Activated T-helper 1 cell treated with anti-CD3 and anti-CD28 coated beads, Interleukin-12 subunit alpha, Interleukin-12 subunit beta, Interleukin-2, Interleukin-4 antibody, amounts not matched to agents 30 ng/mL and 10 ng/mL and 1 ng/mL, durations not matched to agents 14 hours and 24 hours and 36 hours (primary cell): ENCODE measurements around the gene VAMP3. TPM values are rescaled to one million over a fixed set of nuclear protein-coding genes. Genes with fewer than 3 reads are reported as not detected.

Source experiments
- DNase-seq: peaks from one replicate; pipeline ENCODE4 v3.0.0; 2021; ENCODE audit warnings: low spot score
- H3K27ac Mint-ChIP-seq: one replicate; pipeline ENCODE4 v1.8.0; 2021; ENCODE audit warnings: mild to moderate bottlenecking, mixed read lengths
- H3K27me3 Mint-ChIP-seq: one replicate; pipeline ENCODE4 v1.8.0; 2022; ENCODE audit warnings: mild to moderate bottlenecking, moderate library complexity, mixed read lengths; ENCODE audit not compliant: insufficient read depth
- H3K36me3 Mint-ChIP-seq: one replicate; pipeline ENCODE4 v1.8.0; 2021; ENCODE audit warnings: low read depth, mixed read lengths
- H3K4me1 Mint-ChIP-seq: one replicate; pipeline ENCODE4 v1.8.0; 2021; ENCODE audit warnings: low read depth, mixed read lengths
- H3K4me3 Mint-ChIP-seq: one replicate; pipeline ENCODE4 v1.8.0; 2021; ENCODE audit warnings: mild to moderate bottlenecking, moderate library complexity, mixed read lengths
- H3K9me3 Mint-ChIP-seq: one replicate; pipeline ENCODE4 v1.8.0; 2021; ENCODE audit warnings: mixed read lengths
- intact Hi-C: fragments of 100-400 bp; cut with micrococcal nuclease; formaldehyde crosslinking; loops from one replicate; pipeline ENCODE4 v1.15.1; 2024
- total RNA-seq: library from RNA; stranded (reverse); gene quantifications from 2 replicates; pipeline ENCODE4 v1.2.3, GENCODE V29; 2022

The VAMP3 gene, protein sequence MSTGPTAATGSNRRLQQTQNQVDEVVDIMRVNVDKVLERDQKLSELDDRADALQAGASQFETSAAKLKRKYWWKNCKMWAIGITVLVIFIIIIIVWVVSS
- total RNA-seq: 25.1 and 26.8 TPM in 2 replicates

DNA sequence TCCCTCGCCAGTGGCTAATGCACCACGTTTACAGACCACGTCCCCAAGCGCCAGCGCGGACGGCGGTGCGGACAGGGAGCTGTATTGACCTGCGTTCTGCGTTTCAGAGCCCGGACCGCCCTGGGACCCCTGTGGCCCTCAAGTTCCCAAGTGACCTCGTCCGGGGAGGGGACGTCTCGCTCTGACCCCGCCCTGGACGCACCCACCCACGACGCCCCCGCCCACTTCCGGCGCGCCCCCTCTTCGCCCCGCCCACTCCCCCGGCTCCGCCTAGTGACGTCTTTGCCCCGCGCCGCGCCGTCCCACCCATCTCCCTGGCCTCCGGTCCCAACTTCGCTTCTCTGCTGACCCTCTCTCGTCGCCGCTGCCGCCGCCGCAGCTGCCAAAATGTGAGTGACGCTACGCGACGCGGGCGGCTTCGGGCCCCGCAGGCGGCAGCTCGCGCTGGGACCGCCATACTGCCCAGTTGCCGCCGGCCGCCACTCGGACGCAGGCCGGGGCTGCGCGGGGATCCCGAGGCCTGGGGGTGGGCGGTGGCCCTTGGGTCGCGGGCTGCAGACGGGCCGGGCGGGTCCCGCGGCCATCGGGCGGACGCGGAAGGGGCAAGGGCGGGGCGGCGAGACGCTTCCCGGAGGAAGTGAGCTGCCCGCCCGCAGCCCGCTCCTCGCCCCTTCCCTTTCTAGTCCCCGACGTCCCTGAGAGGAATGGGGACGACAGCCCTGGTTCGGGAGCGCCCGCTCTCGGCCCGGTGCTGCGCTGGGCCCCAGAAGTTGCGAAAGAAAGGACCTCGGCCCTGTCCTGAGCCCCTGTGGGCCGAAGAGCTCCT, at the start of gene VAMP3:
Gene VAMP3 (plus strand): TSS at position 300 of the 826 bp plus-strand sequence. CDS start 88 bp downstream, at position 388.
- H3K9me3 Mint-ChIP-seq: no peaks in the 10 kb centered on the region
- H3K4me3 Mint-ChIP-seq: peak within 1 kb of the TSS; percentile 90
- peak; percentile 78 for DNase-seq
- H3K27ac Mint-ChIP-seq: peak within 1 kb of the TSS; percentile 82
- intact Hi-C loops: loop anchor here (1.0 to 5.0 kb wide), 2 partner anchors 13 to 69 kb away; partner anchors contain the start of gene PER3
- peaks cover 15% of the 10 kb centered on the region for H3K36me3 Mint-ChIP-seq
- peaks cover 43% of the 10 kb centered on the region for H3K4me1 Mint-ChIP-seq
- peaks cover 24% of the 10 kb centered on the region for H3K27me3 Mint-ChIP-seq

DNA sequence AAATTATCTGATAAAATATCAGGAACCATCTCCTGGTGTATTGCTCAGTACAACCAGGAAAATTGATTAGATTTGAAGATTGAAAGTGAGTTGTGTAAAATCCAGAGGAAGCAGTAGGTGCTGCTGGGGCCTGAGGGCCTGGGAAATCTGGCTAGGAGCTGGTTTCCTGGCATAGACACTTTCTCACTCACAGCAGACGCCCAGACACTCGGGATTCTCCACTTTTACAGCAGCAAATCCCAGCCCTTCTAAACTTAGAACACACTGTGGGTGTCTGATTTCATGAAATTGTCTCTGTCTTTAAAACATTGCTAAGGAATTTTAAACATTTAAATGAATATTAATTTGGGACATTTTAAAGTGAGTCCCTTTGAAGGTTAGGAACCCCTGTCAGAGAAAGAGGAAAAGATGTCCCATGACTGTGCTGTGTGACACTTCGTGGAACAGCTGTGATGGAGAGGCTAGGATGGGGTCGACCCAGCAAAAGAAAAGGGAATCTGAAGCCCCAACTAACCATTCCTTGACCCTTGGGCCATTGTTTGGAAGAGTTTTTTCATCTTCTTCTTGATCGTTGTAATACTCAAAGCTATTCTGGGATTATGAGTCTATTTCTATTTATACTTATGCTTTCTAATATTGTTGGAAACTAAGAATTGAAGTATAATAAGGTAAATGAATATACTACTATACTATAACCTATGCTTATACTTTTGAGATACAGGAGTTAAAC, 49.0 kb upstream of the VAMP3 start:
- Mint-ChIP-seq H3K27ac (no peak overlapping the region), H3K36me3 (no peaks in the 10 kb centered on the region)
- no peak for DNase-seq

DNA sequence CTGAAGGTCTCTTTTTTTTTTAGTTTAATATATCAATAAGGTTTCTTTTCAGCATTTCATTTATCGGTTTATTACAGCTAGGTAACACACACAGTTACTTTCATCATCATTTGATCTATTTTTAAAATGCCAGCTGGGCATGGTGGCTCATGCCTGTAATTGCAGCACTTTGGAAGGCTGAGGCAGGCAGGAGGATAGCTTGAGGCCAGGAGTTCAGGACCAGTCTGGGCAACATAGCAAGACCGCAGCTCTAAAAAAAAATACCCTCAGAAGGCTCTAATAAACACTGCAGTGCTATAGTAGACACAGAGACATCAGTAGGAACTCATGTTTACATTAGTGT, 48.5 kb upstream of the VAMP3 start:
- intact Hi-C loops: no loop called here
- no peak overlapping the region for H3K4me3 Mint-ChIP-seq
- no peaks in the 10 kb centered on the region for H3K4me1 Mint-ChIP-seq
- DNase-seq: no peak
- H3K9me3 Mint-ChIP-seq: no peaks in the 10 kb centered on the region
- H3K36me3 Mint-ChIP-seq: no peaks in the 10 kb centered on the region
- H3K27ac Mint-ChIP-seq: no peak overlapping the region
- peaks cover 3% of the 10 kb centered on the region for H3K27me3 Mint-ChIP-seq

More for the DNA sequence above, 49.0 kb upstream of the VAMP3 start:
- no peaks in the 10 kb centered on the region for H3K4me1 Mint-ChIP-seq
- peaks cover 3% of the 10 kb centered on the region for H3K27me3 Mint-ChIP-seq
- no peaks in the 10 kb centered on the region for H3K9me3 Mint-ChIP-seq
- intact Hi-C loops: no loop called here
- H3K4me3 Mint-ChIP-seq: no peak overlapping the region

DNA sequence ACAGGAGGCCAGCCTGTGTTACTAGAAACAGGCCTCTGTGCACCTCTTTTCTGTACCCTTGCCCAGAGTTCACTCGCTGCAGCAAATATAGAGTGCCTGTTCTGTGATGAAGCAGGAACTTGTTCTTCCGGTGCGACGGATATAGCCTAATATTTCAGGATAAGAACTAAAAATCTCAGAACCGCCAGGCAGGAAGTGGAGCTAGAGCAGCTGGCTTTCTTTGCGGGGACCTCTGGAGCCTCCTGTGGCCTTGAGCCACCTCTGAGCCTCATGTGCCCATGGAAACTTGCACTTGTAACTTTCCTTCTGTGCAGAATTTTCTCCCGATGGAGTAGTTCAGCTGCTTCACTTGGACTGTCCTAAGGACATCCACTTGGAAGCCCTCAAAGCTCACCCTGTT, 44.5 kb upstream of the VAMP3 start:
- Mint-ChIP-seq H3K36me3 (no peaks in the 10 kb centered on the region), H3K4me3 (no peak overlapping the region), H3K27ac (no peak overlapping the region), H3K9me3 (no peaks in the 10 kb centered on the region), H3K4me1 (no peaks in the 10 kb centered on the region), H3K27me3 (peaks cover 7% of the 10 kb centered on the region)
- no peak for DNase-seq
- intact Hi-C loops: no loop called here

DNA sequence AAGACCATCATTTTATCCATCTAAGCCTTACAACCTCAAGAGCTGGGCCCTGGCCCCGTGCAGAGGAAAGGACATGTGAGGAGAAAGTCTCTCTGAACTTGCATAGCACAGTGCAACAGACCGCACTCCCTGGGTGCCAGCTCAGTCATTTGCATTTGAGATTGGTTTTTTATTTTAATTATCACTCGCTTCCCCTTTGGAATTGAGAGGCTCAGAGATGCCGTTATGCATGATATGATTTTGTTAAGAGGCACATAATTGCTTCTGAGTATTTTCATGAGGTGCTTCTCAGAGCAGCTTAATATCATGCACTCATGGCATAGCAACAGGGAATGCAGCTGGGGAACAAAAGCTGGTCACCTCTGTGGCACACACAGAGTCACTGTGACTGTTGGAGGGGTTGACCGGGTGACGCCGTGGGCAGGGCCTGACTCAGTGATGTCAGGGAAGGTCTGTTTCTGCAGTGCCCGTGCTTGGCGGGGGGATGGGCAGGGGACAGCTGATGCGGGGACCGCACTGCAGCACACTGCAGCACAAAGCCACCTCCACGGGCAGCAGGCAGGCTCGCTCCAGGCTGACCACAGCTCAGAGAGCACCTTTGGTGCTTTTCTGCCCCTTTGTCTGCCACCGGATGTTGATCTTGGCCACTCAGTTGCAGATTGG, 43.2 kb upstream of the VAMP3 start:
- H3K27me3 Mint-ChIP-seq: peaks cover 6% of the 10 kb centered on the region
- no peak for DNase-seq
- intact Hi-C loops: no loop called here
- H3K36me3 Mint-ChIP-seq: no peaks in the 10 kb centered on the region
- no peaks in the 10 kb centered on the region for H3K4me1 Mint-ChIP-seq
- no peak overlapping the region for H3K4me3 Mint-ChIP-seq
- no peak overlapping the region for H3K27ac Mint-ChIP-seq
- no peaks in the 10 kb centered on the region for H3K9me3 Mint-ChIP-seq

DNA sequence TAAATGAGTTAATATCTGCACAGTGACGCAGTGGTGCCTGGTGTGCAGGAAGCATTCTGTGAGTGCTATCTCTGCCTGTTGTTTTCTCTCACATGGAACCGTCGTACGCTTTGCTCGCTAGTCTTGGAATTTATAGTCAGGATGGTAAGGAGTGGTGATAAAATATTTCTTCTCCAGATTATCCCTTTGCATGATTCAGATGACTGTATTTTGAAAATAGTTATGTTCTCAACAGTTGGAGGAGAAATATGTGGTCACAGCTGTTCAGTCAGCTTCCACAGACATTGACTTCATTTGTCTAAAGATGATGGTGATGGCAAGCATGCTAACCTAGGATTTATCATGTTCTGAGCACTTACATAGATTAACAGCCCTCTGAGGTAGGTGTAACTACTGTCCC, 41.3 kb upstream of the VAMP3 start:
- intact Hi-C loops: no loop called here
- H3K27me3 Mint-ChIP-seq: peaks cover 4% of the 10 kb centered on the region

DNA sequence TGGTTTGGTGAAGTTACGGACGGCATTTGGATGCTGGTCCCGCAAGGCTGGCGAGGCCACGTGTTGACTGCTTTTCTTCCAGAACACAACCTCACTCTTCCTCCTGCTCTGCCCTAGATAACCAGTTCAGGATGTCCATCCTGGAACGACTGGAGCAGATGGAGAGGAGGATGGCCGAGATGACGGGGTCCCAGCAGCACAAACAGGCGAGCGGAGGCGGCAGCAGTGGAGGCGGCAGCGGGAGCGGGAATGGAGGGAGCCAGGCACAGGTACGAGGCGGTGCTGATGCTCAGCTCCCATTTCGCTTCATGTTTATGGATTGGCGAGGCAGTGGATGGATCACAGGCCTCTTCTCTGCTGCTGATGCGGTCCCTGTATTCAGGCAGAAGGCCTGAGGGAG, 38.8 kb upstream of the VAMP3 start:
- peaks cover 4% of the 10 kb centered on the region for H3K27me3 Mint-ChIP-seq
- intact Hi-C loops: no loop called here
- no peaks in the 10 kb centered on the region for H3K36me3 Mint-ChIP-seq
- H3K27ac Mint-ChIP-seq: no peak overlapping the region
- DNase-seq: no peak
- no peak overlapping the region for H3K4me3 Mint-ChIP-seq
- no peaks in the 10 kb centered on the region for H3K9me3 Mint-ChIP-seq
- no peaks in the 10 kb centered on the region for H3K4me1 Mint-ChIP-seq

More for the DNA sequence above, 41.3 kb upstream of the VAMP3 start:
- no peaks in the 10 kb centered on the region for H3K4me1 Mint-ChIP-seq
- DNase-seq: no peak
- no peaks in the 10 kb centered on the region for H3K9me3 Mint-ChIP-seq
- no peak overlapping the region for H3K4me3 Mint-ChIP-seq
- no peak overlapping the region for H3K27ac Mint-ChIP-seq
- H3K36me3 Mint-ChIP-seq: no peaks in the 10 kb centered on the region

DNA sequence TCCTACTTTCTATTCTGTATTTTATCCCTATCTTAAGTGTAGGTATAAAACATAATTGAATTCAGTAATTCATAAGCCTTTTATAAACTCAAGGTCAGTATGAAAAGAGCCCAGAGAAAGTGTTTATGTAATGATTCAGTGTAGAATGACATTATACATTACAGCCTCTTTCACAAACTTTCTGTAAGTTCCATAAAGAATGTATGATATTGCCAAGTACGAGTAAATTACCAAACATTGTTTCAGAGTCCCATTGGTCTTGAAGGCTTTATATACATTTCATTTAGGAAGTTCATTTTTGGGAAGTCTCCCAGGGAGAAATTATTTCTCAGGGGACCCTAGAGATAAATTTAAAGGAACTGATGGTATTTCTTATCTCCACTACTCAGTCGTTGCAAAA, 37.8 kb upstream of the VAMP3 start:
- H3K4me1 Mint-ChIP-seq: no peaks in the 10 kb centered on the region
- no peaks in the 10 kb centered on the region for H3K9me3 Mint-ChIP-seq
- H3K4me3 Mint-ChIP-seq: no peak overlapping the region
- DNase-seq: no peak
- H3K36me3 Mint-ChIP-seq: no peaks in the 10 kb centered on the region
- H3K27me3 Mint-ChIP-seq: peaks cover 4% of the 10 kb centered on the region
- intact Hi-C loops: no loop called here
- no peak overlapping the region for H3K27ac Mint-ChIP-seq

DNA sequence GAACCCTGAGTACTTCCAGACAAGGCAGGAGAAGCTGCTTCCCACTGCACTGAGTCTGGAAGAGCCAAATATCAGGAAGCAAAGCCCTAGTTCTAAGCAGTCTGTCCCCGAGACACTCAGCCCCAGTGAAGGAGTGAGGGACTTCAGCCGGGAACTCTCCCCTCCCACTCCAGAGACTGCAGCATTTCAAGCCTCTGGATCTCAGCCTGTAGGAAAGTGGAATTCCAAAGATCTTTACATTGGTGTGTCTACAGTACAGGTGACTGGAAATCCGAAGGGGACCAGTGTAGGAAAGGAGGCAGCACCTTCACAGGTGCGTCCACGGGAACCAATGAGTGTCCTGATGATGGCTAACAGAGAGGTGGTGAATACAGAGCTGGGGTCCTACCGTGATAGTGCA, 33.1 kb upstream of the VAMP3 start:
- Mint-ChIP-seq H3K4me3 (no peak overlapping the region), H3K36me3 (no peaks in the 10 kb centered on the region), H3K27me3 (peaks cover 3% of the 10 kb centered on the region), H3K9me3 (no peaks in the 10 kb centered on the region), H3K27ac (no peak overlapping the region), H3K4me1 (no peaks in the 10 kb centered on the region)
- no peak for DNase-seq
- intact Hi-C loops: no loop called here

DNA sequence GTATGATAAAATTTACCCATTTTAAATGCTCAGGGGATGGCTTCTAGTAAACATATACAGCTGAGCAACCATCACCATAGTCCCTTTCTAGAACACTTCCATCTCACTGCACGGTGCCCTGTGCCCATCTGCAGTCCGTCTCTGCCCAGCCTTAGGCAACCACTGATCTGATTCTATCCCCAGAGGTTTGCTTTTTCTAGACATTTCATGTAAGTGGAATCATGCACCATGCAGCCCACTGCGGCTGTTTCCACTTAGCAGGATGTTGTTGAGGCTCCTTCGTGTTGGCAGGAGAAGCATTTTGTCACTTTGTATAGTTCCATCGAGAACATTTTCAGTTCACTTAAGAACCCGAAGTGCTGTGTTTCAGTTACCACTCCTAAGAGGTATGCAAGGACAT, 27.8 kb upstream of the VAMP3 start:
- Mint-ChIP-seq H3K27me3 (peaks cover 8% of the 10 kb centered on the region), H3K36me3 (no peaks in the 10 kb centered on the region), H3K4me1 (no peaks in the 10 kb centered on the region), H3K9me3 (no peaks in the 10 kb centered on the region), H3K4me3 (no peak overlapping the region), H3K27ac (no peak overlapping the region)
- DNase-seq: no peak
- intact Hi-C loops: no loop called here

DNA sequence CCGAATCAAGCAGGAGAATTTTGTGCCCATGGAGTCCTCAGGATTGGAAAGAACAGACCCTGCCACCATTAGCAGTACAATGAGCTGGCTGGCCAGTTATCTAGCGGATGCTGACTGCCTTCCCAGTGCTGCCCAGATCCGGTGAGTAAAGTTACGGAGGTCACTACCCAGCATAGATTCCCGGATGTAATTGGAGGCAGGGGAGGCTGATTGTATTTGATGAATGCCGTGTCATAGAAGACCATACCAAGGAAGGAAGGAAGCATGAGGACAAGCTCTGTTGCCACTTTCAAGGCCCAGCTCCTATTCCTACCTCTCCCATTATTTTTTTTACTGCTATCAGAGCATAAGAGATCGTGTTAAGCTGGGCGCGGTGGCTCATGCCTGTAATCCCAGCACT, 26.2 kb upstream of the VAMP3 start:
- H3K36me3 Mint-ChIP-seq: no peaks in the 10 kb centered on the region
- H3K4me3 Mint-ChIP-seq: no peak overlapping the region
- no peaks in the 10 kb centered on the region for H3K9me3 Mint-ChIP-seq
- H3K27me3 Mint-ChIP-seq: peaks cover 8% of the 10 kb centered on the region
- DNase-seq: no peak
- H3K27ac Mint-ChIP-seq: no peak overlapping the region
- intact Hi-C loops: no loop called here
- no peaks in the 10 kb centered on the region for H3K4me1 Mint-ChIP-seq

DNA sequence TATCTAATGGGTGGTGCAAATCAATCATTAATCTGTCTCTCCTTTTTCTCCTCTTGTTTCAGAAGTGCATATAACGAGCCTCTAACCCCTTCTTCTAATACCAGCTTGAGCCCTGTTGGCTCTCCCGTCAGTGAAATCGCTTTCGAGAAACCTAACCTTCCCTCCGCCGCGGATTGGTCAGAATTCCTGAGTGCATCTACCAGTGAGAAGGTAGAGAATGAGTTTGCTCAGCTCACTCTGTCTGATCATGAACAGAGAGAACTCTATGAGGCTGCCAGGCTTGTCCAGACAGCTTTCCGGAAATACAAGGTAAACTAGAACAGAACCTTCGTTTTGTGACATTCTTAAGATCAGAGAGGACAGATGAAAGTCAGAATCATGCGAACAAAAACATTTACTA, 25.3 kb upstream of the VAMP3 start:
- no peak for DNase-seq
- no peaks in the 10 kb centered on the region for H3K9me3 Mint-ChIP-seq
- intact Hi-C loops: no loop called here
- no peak overlapping the region for H3K27ac Mint-ChIP-seq
- H3K27me3 Mint-ChIP-seq: peaks cover 8% of the 10 kb centered on the region
- no peak overlapping the region for H3K4me3 Mint-ChIP-seq
- H3K36me3 Mint-ChIP-seq: no peaks in the 10 kb centered on the region
- no peaks in the 10 kb centered on the region for H3K4me1 Mint-ChIP-seq

DNA sequence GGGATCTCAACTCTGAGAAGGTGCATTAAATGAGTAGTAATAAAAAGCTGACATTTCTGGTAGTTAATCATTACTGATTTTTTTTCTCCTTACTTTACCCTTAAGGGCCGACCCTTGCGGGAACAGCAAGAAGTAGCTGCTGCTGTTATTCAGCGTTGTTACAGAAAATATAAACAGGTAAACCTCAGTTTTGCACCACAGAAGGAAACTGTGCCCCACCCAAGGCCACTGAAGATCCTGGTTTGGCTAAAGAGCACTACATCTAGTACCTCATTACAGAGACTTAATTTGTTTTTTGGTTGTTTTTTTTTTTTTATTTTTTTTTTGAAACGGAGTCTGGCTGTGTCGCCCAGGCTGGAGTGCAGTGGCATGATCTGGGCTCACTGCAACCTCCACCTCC, 23.5 kb upstream of the VAMP3 start:
- H3K36me3 Mint-ChIP-seq: no peaks in the 10 kb centered on the region
- intact Hi-C loops: no loop called here
- no peak overlapping the region for H3K27ac Mint-ChIP-seq
- DNase-seq: no peak
- H3K4me1 Mint-ChIP-seq: peaks cover 1% of the 10 kb centered on the region
- H3K9me3 Mint-ChIP-seq: no peaks in the 10 kb centered on the region
- no peak overlapping the region for H3K4me3 Mint-ChIP-seq
- peaks cover 6% of the 10 kb centered on the region for H3K27me3 Mint-ChIP-seq
